NT2/D1 (cell line): ENCODE results near the gene A1BG.

Experiments used
- DNase-seq: peaks from one replicate; pipeline ENCODE4 v3.0.0-alpha.2; 2011; ENCODE audit warnings: low read depth, low spot score
- H3K27me3 ChIP-seq: 2 replicates; pipeline ENCODE4 v1.6.0; 2011; ENCODE audit warnings: mild to moderate bottlenecking; ENCODE audit not compliant: insufficient read length, insufficient read depth
- H3K36me3 ChIP-seq: 2 replicates; pipeline ENCODE4 v1.6.1; 2011; ENCODE audit warnings: mild to moderate bottlenecking, low read length, mixed read lengths; ENCODE audit not compliant: insufficient read depth, insufficient read length
- H3K4me1 ChIP-seq: 2 replicates; pipeline ENCODE4 v1.5.1; 2011; ENCODE audit not compliant: insufficient read depth, insufficient read length
- H3K4me3 ChIP-seq: 2 replicates; pipeline ENCODE4 v1.5.1; 2011; ENCODE audit warnings: low read depth; ENCODE audit not compliant: insufficient read length
- H3K9ac ChIP-seq: 2 replicates; pipeline ENCODE4 v1.6.0; 2011; ENCODE audit warnings: low read depth; ENCODE audit not compliant: insufficient read length
- H3K9me3 ChIP-seq: 2 replicates; pipeline ENCODE4 v1.5.1; 2011; ENCODE audit warnings: mild to moderate bottlenecking, low read length; ENCODE audit not compliant: insufficient read depth
- SUZ12 ChIP-seq: IDR thresholded peaks from 2 replicates; pipeline ENCODE4 v1.6.1; 2011; ENCODE audit not compliant: insufficient read length, insufficient read depth; ENCODE audit errors: extremely low read depth
- YY1 ChIP-seq: IDR thresholded peaks from 2 replicates; pipeline ENCODE4 v1.6.1; 2011; ENCODE audit not compliant: insufficient read length, insufficient read depth
- ZNF274 ChIP-seq: IDR thresholded peaks from 2 replicates; pipeline ENCODE4 v1.6.1; 2011; ENCODE audit warnings: mild to moderate bottlenecking, low read depth, low read length

A1BG gene

GRCh38 chr19:58398087-58398486 lies 44.8 kb upstream of the A1BG start:
- no peak for TF ChIP-seq YY1
- TF ChIP-seq SUZ12 = no peak
- no peak for TF ChIP-seq ZNF274
- Histone ChIP-seq H3K4me3 (no peak overlapping the region), H3K27me3 (no peaks in the 10 kb centered on the region), H3K36me3 (peaks cover 41% of the 10 kb centered on the region), H3K4me1 (peaks cover 12% of the 10 kb centered on the region), H3K9ac (no peak overlapping the region), H3K9me3 (no peaks in the 10 kb centered on the region)
- no peak for DNase-seq

GRCh38 chr19:58397533-58398037 lies 44.3 kb upstream of the A1BG start:
- no peaks in the 10 kb centered on the region for H3K27me3 ChIP-seq
- TF ChIP-seq ZNF274 = no peak
- no peak for TF ChIP-seq YY1
- H3K4me3 ChIP-seq = no peak overlapping the region
- H3K4me1 ChIP-seq = peaks cover 14% of the 10 kb centered on the region
- H3K36me3 ChIP-seq = peaks cover 46% of the 10 kb centered on the region
- no peaks in the 10 kb centered on the region for H3K9me3 ChIP-seq
- no peak overlapping the region for H3K9ac ChIP-seq
- no peak for DNase-seq

GRCh38 chr19:58396691-58397532 lies 43.6 kb upstream of the A1BG start:
- DNase-seq = no peak
- no peaks in the 10 kb centered on the region for H3K9me3 ChIP-seq
- H3K36me3 ChIP-seq = peaks cover 50% of the 10 kb centered on the region
- H3K27me3 ChIP-seq = no peaks in the 10 kb centered on the region
- no peak overlapping the region for H3K9ac ChIP-seq
- no peak overlapping the region for H3K4me3 ChIP-seq
- H3K4me1 ChIP-seq = peaks cover 14% of the 10 kb centered on the region
- TF ChIP-seq YY1 (no peak), SUZ12 (no peak), ZNF274 (no peak)

- Histone ChIP-seq H3K9ac (no peak overlapping the region), H3K4me3 (no peak overlapping the region), H3K36me3 (peaks cover 58% of the 10 kb centered on the region), H3K27me3 (no peaks in the 10 kb centered on the region), H3K4me1 (peaks cover 14% of the 10 kb centered on the region), H3K9me3 (no peaks in the 10 kb centered on the region)
- TF ChIP-seq SUZ12 = no peak
- TF ChIP-seq YY1 = no peak
- no peak for TF ChIP-seq ZNF274
- no peak for DNase-seq
Observed at GRCh38 chr19:58395979-58396627, 42.8 kb upstream of the A1BG start.

- no peak within 1 kb of the TSS for H3K9ac ChIP-seq
- DNase-seq = no peak
- H3K27me3 ChIP-seq = no peaks in the 10 kb centered on the region
- peaks cover 11% of the 10 kb centered on the region for H3K4me1 ChIP-seq
- H3K9me3 ChIP-seq = no peaks in the 10 kb centered on the region
- peaks cover 65% of the 10 kb centered on the region for H3K36me3 ChIP-seq
- no peak within 1 kb of the TSS for H3K4me3 ChIP-seq
- TF ChIP-seq SUZ12 = no peak
- no peak for TF ChIP-seq ZNF274
- TF ChIP-seq YY1 = no peak
Observed at GRCh38 chr19:58395220-58395978, 42.1 kb upstream of the A1BG start, which contains the start of gene RNF225. RNF225 (plus strand) TSS chr19:58395656; CDS start chr19:58396090, 434 bp downstream.

GRCh38 chr19:58394821-58395219 lies 41.5 kb upstream of the A1BG start:
- DNase-seq = no peak
- Histone ChIP-seq H3K4me3 (no peak overlapping the region), H3K9ac (no peak overlapping the region), H3K9me3 (no peaks in the 10 kb centered on the region), H3K27me3 (no peaks in the 10 kb centered on the region), H3K4me1 (peaks cover 11% of the 10 kb centered on the region), H3K36me3 (peaks cover 69% of the 10 kb centered on the region)
- TF ChIP-seq YY1 (no peak), ZNF274 (no peak), SUZ12 (no peak)

GRCh38 chr19:58393725-58394033 lies 40.4 kb upstream of the A1BG start:
- H3K4me3 ChIP-seq = no peak overlapping the region
- H3K9me3 ChIP-seq = no peaks in the 10 kb centered on the region
- H3K4me1 ChIP-seq = peaks cover 11% of the 10 kb centered on the region
- peaks cover 77% of the 10 kb centered on the region for H3K36me3 ChIP-seq
- H3K27me3 ChIP-seq = no peaks in the 10 kb centered on the region
- no peak overlapping the region for H3K9ac ChIP-seq
- TF ChIP-seq ZNF274 = no peak
- TF ChIP-seq SUZ12 = no peak
- no peak for TF ChIP-seq YY1
- DNase-seq = no peak
